ENCODE data around the gene COA6. TPM values are rescaled to one million over a fixed set of nuclear protein-coding genes. Genes with fewer than 3 reads are reported as not detected.

Gene COA6
- total and polyA plus RNA-seq, 2 of the 8 experiments (the other 6 are each of a cell fraction or from before 2014, with no cell fraction given), result 22.9 to 44.9 TPM

DNA sequence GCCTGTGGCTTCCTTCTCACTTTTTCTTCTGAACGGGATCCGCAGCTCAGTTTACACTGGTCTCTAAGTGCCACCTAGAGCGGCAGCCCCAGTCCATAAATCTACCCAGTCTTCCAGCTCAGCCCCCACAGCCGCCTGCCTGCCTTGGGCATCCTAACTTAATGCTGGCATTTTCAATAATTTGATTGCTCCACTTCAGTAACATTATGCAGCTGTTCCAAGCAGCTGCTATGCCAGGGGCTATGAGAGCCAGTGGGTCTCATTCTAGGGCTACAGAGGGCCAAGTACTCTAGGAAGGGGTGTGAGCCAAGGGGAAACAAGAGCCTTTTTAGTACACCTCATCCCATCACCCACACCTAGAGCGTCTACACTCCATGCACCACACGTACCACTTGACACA is 48.4 kb upstream of the COA6 start:
- Histone ChIP-seq H2AK5ac (ENCODE audit: low read depth, low read length) (no peak overlapping the region), H3K79me2 (ENCODE audit: control insufficient read depth in 1 of 2, insufficient read depth in 2 of 2, low read length in 2 of 2) (no peaks in the 10 kb centered on the region), H2AFZ (ENCODE audit: low read length) (no peak overlapping the region), H3K14ac (ENCODE audit: insufficient read length) (no peak overlapping the region), H3K27ac (ENCODE audit: low read depth, low read length) (no peak overlapping the region), H3K4me2 (ENCODE audit: insufficient read depth in 1 of 2, low read depth in 2 of 2, low read length in 2 of 2) (no peak overlapping the region), H4K5ac (ENCODE audit: insufficient read length, low read depth, low read length) (no peak overlapping the region), H3K23me2 (ENCODE audit: low read depth, low read length) (no peaks in the 10 kb centered on the region), H3K4me1 (replicated peaks in 1 of 4; ENCODE audit: control insufficient read depth in 3 of 4, insufficient read depth in 4 of 4, low read length in 3 of 4) (peaks cover 0 to 3% (median under 1%) of the 10 kb centered on the region in 4 experiments; a peak in 1 of 7 replicates), H2BK20ac (ENCODE audit: low read length) (no peak overlapping the region), H3K36me3 (ENCODE audit: control insufficient read depth in 2 of 4, insufficient read depth in 4 of 4, low read length in 3 of 4) (no peaks in the 10 kb centered on the region), H3K9me3 (ENCODE audit: insufficient read depth in 2 of 2, low read depth in 1 of 2, low read length in 1 of 2) (no peaks in the 10 kb centered on the region), H3K9ac (replicated peaks in 1 of 4; ENCODE audit: extremely low read depth in 1 of 4, low read depth in 3 of 4, low read length in 3 of 4) (no peak overlapping the region), H3K23ac (ENCODE audit: insufficient read length) (no peak overlapping the region), H3K79me1 (ENCODE audit: low read depth, low read length) (no peaks in the 10 kb centered on the region), H3K4ac (replicated peaks; ENCODE audit: insufficient read length, low read depth, low read length) (no peak overlapping the region), H3K4me3 (ENCODE audit: extremely low read depth in 1 of 4, insufficient read depth in 2 of 4, low read depth in 3 of 4, low read length in 4 of 4) (no peak overlapping the region), H3K27me3 (replicated peaks in 1 of 4; ENCODE audit: control insufficient read depth in 3 of 4, extremely low read depth in 1 of 4, insufficient read depth in 3 of 4, low read length in 3 of 4) (no peaks in the 10 kb centered on the region), H2BK120ac (replicated peaks; ENCODE audit: low read depth, low read length) (no peak overlapping the region), H2BK12ac (ENCODE audit: low read depth, low read length) (no peak overlapping the region), H2BK15ac (ENCODE audit: low read length) (no peak overlapping the region), H3K56ac (replicated peaks; ENCODE audit: insufficient read length, low read depth, low read length) (no peak overlapping the region), H3K18ac (ENCODE audit: extremely low read depth, low read length) (no peak overlapping the region), H4K91ac (replicated peaks; ENCODE audit: insufficient read length, low read length) (no peak overlapping the region), H4K8ac (ENCODE audit: extremely low read depth, insufficient read depth, low read length) (no peak overlapping the region), H4K20me1 (replicated peaks in 1 of 2; ENCODE audit: control insufficient read depth in 1 of 2, insufficient read depth in 2 of 2, low read length in 2 of 2) (peaks cover 0 to 2% of the 10 kb centered on the region in 2 experiments), H2BK5ac (ENCODE audit: low read depth, low read length) (no peak overlapping the region)
- no peak for FAIRE-seq
- no peak for DNase-seq (ENCODE audit: low read depth in 1 of 2, low spot score in 2 of 2)
- ChIA-PET POLR2A (ENCODE audit: partially characterized antibody) (no interaction called here), CTCF (ENCODE audit: partially characterized antibody) (interaction anchor here (0.6 to 9.1 kb wide), 7 partner anchors 14 to 205 kb away, joined by 3 to 146 read pairs (median 7); no protein-coding TSS in a partner anchor)
- TF ChIP-seq JUND (IDR thresholded peaks at IDR 0.05; ENCODE audit: low read length), result no peak
- no peak for TF ChIP-seq BCL11A (IDR thresholded peaks at IDR 0.05; ENCODE audit: low read depth in 2 of 2, low read length in 2 of 2)
- TF ChIP-seq NANOG (IDR thresholded peaks at IDR 0.05; ENCODE audit: insufficient read depth, low read depth, low read length, poor library complexity, severe bottlenecking), result no peak
- TF ChIP-seq POLR2A (IDR thresholded peaks at IDR 0.05; ENCODE audit: control extremely low read depth in 1 of 2, low read depth in 2 of 2, low read length in 2 of 2), result no peak
- no peak for TF ChIP-seq CREB1 (IDR thresholded peaks at IDR 0.05)
- TF ChIP-seq EGR1 (IDR thresholded peaks at IDR 0.05; ENCODE audit: borderline replicate concordance, low read depth, low read length), result no peak
- TF ChIP-seq RXRA (IDR thresholded peaks at IDR 0.05; ENCODE audit: insufficient read depth, low read depth, low read length), result no peak
- TF ChIP-seq ASH2L (IDR thresholded peaks at IDR 0.05; ENCODE audit: low read length), result no peak
- TF ChIP-seq CTBP2 (IDR thresholded peaks at IDR 0.05; ENCODE audit: borderline replicate concordance, insufficient read depth, insufficient read length, low read length), result no peak
- no peak for TF ChIP-seq KDM4A (IDR thresholded peaks at IDR 0.05; ENCODE audit: low read depth, low read length, severe bottlenecking)
- no peak for TF ChIP-seq SP4 (IDR thresholded peaks at IDR 0.05; ENCODE audit: low read length)
- no peak for TF ChIP-seq TAF1 (IDR thresholded peaks at IDR 0.05; ENCODE audit: low read depth, low read length)
- TF ChIP-seq CHD1 (IDR thresholded peaks at IDR 0.05; ENCODE audit: low read depth, low read length), result no peak
- WGBS, 2 experiments (ENCODE audit: extremely low coverage in 1 of 2, insufficient coverage in 1 of 2, insufficient read length in 1 of 2, insufficient replicate concordance in 2 of 2, low coverage in 1 of 2, low lambda C conversion rate in 2 of 2, missing lambda C conversion rate in 1 of 2), result 92% methylated on average over 6 of the region's 6 CpGs; no CpG with 5 or more reads in 1 of the 2 experiments

All from H1 (cell line).